Right lobe of liver (tissue), 4 donors: ENCODE results near the gene PRKG2.

ENCODE experiments used
- CTCF ChIP-seq, 4 donors: fragments of 200-600 bp in 3 of 4; fragments of 450-650 bp in 1 of 4; IDR thresholded peaks; one replicate each; pipeline versions ENCODE4 v1.5.1 to v1.8.0; 2016 to 2022; ENCODE audit warnings: antibody characterized with exemption in 4 of 4, mild to moderate bottlenecking in 2 of 4
- POLR2A ChIP-seq: fragments of 450-650 bp; IDR thresholded peaks from one replicate; pipeline ENCODE4 v1.6.1; 2017; ENCODE audit warnings: antibody characterized with exemption, mild to moderate bottlenecking
- donor health status: DM: no; HTN: no; CAD: no.
- donor health status: DM: no; HTN: no; CAD: no.
- donor health status: DM: no; HTN: yes; CAD: no.

DNA sequence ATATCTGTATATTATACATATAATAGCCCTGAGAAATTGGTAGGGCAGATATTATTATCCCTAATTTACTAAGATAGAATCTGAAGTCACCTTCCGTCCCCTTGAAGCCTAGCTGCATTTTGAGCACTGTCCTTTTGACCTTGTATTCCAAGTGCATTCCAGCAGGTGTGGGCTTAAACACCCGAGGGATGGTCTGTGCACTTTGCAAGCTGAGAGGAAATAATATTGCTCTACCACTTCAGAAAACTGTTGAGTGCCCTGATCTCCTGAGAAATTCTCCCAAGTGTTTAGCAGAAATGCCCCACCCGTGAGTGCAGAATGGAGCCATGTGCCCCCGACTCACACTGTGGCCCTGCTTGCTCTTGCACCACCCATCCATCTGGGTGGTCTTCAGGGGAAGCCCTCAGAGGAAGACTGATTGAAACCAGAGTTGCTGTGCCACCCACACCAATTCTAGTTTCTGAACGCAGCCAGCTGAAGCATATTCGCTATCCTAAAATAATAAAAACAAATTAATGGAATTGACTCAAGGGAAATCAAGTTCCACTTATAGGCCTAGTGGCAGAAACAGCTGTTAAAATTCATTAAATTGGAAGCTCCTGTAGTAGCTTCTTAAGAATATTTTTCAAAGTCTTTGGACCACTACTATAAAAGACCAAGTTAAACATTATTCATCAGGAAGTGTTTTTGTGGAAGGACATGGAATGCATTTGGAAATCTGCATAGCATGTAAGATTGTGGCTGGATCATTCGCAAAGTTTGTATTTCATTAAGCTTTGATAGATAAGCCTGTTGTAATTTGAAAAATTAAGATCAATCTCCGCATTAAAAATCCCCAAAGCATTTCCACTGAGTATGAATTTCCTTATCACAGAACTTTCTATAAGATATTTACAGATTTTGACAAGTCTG is 41.3 kb upstream of the PRKG2 start:
- TF ChIP-seq POLR2A, result no peak
- no peak for TF ChIP-seq CTCF (IDR thresholded peaks at IDR 0.05)
